ENCODE data around the gene HIF1A.

DNA sequence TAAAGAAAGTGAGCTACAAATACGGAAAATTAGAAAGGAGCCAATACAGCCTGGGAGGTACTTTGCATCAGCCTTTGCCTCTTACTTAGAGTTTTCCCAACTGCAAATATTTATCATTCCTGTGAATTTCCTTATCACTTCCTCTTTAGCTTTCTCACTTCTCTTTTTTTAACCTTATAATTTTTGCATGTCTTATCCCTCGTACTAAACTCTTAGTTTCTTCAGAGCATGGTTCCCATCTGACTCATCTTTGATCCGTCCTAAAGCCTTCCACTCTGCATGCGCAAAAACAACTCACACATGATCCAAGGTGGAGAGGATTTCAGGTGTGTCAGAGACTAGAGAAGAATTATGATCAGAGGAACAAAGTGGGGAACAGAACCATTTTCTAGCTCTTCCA lies 57.3 kb downstream of the HIF1A start:
- TF ChIP-seq, protein P1, sequence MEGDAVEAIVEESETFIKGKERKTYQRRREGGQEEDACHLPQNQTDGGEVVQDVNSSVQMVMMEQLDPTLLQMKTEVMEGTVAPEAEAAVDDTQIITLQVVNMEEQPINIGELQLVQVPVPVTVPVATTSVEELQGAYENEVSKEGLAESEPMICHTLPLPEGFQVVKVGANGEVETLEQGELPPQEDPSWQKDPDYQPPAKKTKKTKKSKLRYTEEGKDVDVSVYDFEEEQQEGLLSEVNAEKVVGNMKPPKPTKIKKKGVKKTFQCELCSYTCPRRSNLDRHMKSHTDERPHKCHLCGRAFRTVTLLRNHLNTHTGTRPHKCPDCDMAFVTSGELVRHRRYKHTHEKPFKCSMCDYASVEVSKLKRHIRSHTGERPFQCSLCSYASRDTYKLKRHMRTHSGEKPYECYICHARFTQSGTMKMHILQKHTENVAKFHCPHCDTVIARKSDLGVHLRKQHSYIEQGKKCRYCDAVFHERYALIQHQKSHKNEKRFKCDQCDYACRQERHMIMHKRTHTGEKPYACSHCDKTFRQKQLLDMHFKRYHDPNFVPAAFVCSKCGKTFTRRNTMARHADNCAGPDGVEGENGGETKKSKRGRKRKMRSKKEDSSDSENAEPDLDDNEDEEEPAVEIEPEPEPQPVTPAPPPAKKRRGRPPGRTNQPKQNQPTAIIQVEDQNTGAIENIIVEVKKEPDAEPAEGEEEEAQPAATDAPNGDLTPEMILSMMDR (IDR thresholded peaks at IDR 0.05), result no peak
- no peak for TF ChIP-seq ZFX (IDR thresholded peaks at IDR 0.05; ENCODE audit: borderline replicate concordance)

Data from 22Rv1 (cell line).